Measurements from ENCODE around the gene MPPE1. TPM values are rescaled to one million over a fixed set of nuclear protein-coding genes. Genes with fewer than 3 reads are reported as not detected.

MPPE1 gene
- polyA plus RNA-seq, 1 donor from 2014 or later, result 53.4 TPM

- no peak overlapping the region for H3K9ac ChIP-seq (ENCODE audit: low read length)
- peaks cover 2% of the 10 kb centered on the region for H3K27me3 ChIP-seq (ENCODE audit: insufficient read depth, low read depth, low read length)
- no peaks in the 10 kb centered on the region for H3F3A ChIP-seq (ENCODE audit: insufficient read depth, low read length, poor library complexity, severe bottlenecking)
- no peaks in the 10 kb centered on the region for H3K9me3 ChIP-seq (ENCODE audit: low read length)
- H3K9me2 ChIP-seq (ENCODE audit: insufficient read depth, low read length), result no peaks in the 10 kb centered on the region
- H3K79me2 ChIP-seq (replicated peaks; ENCODE audit: insufficient read depth, low read length), result no peaks in the 10 kb centered on the region
- no peaks in the 10 kb centered on the region for H4K20me1 ChIP-seq (ENCODE audit: insufficient read depth)
- H2AFZ ChIP-seq (ENCODE audit: low read depth, low read length), result no peak overlapping the region
- H3K36me3 ChIP-seq (ENCODE audit: insufficient read depth, low read length), result no peaks in the 10 kb centered on the region
- no peak overlapping the region for H3K4me3 ChIP-seq (ENCODE audit: low read length)
- no peak overlapping the region for H3K4me2 ChIP-seq (ENCODE audit: low read length)
- no peak for TF ChIP-seq EP300 (conservative IDR thresholded peaks at IDR 0.05; ENCODE audit: poor library complexity, severe bottlenecking)
- TF ChIP-seq CTCF (IDR thresholded peaks at IDR 0.05; ENCODE audit: poor library complexity, severe bottlenecking), result no peak
- TF ChIP-seq MXI1 (conservative IDR thresholded peaks at IDR 0.05; ENCODE audit: poor library complexity, severe bottlenecking), result no peak
- TF ChIP-seq EZH2 (IDR thresholded peaks at IDR 0.05; ENCODE audit: borderline replicate concordance, insufficient read depth, low read length, poor library complexity, severe bottlenecking), result no peak
- TF ChIP-seq RAD21 (conservative IDR thresholded peaks at IDR 0.05), result no peak
- no peak for TF ChIP-seq SMC3 (conservative IDR thresholded peaks at IDR 0.05; ENCODE audit: poor library complexity)
- H3K27ac ChIP-seq (ENCODE audit: low read length), result no peak overlapping the region
Measured at GRCh38 chr18:11951390-11951851, 43.3 kb upstream of the MPPE1 start.

GRCh38 chr18:11950824-11951223 lies 42.7 kb upstream of the MPPE1 start:
- Histone ChIP-seq H3F3A (ENCODE audit: insufficient read depth, low read length, poor library complexity, severe bottlenecking) (no peaks in the 10 kb centered on the region), H2AFZ (ENCODE audit: low read depth, low read length) (no peak overlapping the region), H3K27me3 (ENCODE audit: insufficient read depth, low read depth, low read length) (peaks cover 2% of the 10 kb centered on the region), H3K9me2 (ENCODE audit: insufficient read depth, low read length) (no peaks in the 10 kb centered on the region), H3K9ac (ENCODE audit: low read length) (no peak overlapping the region), H3K4me3 (ENCODE audit: low read length) (no peak overlapping the region), H3K27ac (ENCODE audit: low read length) (no peak overlapping the region), H4K20me1 (ENCODE audit: insufficient read depth) (no peaks in the 10 kb centered on the region), H3K36me3 (ENCODE audit: insufficient read depth, low read length) (no peaks in the 10 kb centered on the region), H3K79me2 (replicated peaks; ENCODE audit: insufficient read depth, low read length) (no peaks in the 10 kb centered on the region), H3K9me3 (ENCODE audit: low read length) (no peaks in the 10 kb centered on the region), H3K4me2 (ENCODE audit: low read length) (no peak overlapping the region)
- TF ChIP-seq EZH2 (IDR thresholded peaks at IDR 0.05; ENCODE audit: borderline replicate concordance, insufficient read depth, low read length, poor library complexity, severe bottlenecking), result no peak

- H3K27ac ChIP-seq (ENCODE audit: low read length), result no peak overlapping the region
- H3K27me3 ChIP-seq (ENCODE audit: insufficient read depth, low read depth, low read length), result peaks cover 2% of the 10 kb centered on the region
- H3F3A ChIP-seq (ENCODE audit: insufficient read depth, low read length, poor library complexity, severe bottlenecking), result no peaks in the 10 kb centered on the region
- H3K9ac ChIP-seq (ENCODE audit: low read length), result no peak overlapping the region
- no peak overlapping the region for H2AFZ ChIP-seq (ENCODE audit: low read depth, low read length)
- H3K79me2 ChIP-seq (replicated peaks; ENCODE audit: insufficient read depth, low read length), result no peaks in the 10 kb centered on the region
- H3K4me3 ChIP-seq (ENCODE audit: low read length), result no peak overlapping the region
- no peaks in the 10 kb centered on the region for H4K20me1 ChIP-seq (ENCODE audit: insufficient read depth)
- no peaks in the 10 kb centered on the region for H3K9me3 ChIP-seq (ENCODE audit: low read length)
- no peak overlapping the region for H3K4me2 ChIP-seq (ENCODE audit: low read length)
- no peaks in the 10 kb centered on the region for H3K9me2 ChIP-seq (ENCODE audit: insufficient read depth, low read length)
- TF ChIP-seq REST (IDR thresholded peaks at IDR 0.05; ENCODE audit: borderline replicate concordance) (no peak), CTCF (IDR thresholded peaks at IDR 0.05; ENCODE audit: poor library complexity, severe bottlenecking) (no peak), RAD21 (conservative IDR thresholded peaks at IDR 0.05) (no peak), EZH2 (IDR thresholded peaks at IDR 0.05; ENCODE audit: borderline replicate concordance, insufficient read depth, low read length, poor library complexity, severe bottlenecking) (no peak), POLR2AphosphoS5 (IDR thresholded peaks at IDR 0.05) (no peak), MXI1 (conservative IDR thresholded peaks at IDR 0.05; ENCODE audit: poor library complexity, severe bottlenecking) (no peak), EP300 (conservative IDR thresholded peaks at IDR 0.05; ENCODE audit: poor library complexity, severe bottlenecking) (no peak), SMC3 (conservative IDR thresholded peaks at IDR 0.05; ENCODE audit: poor library complexity) (no peak), TAF1 (IDR thresholded peaks at IDR 0.05; ENCODE audit: low read depth) (no peak)
- no peaks in the 10 kb centered on the region for H3K36me3 ChIP-seq (ENCODE audit: insufficient read depth, low read length)
Measured at GRCh38 chr18:11948852-11949523, 40.9 kb upstream of the MPPE1 start.
